ENCODE measurements around the gene WWP2.

The WWP2 gene

DNA sequence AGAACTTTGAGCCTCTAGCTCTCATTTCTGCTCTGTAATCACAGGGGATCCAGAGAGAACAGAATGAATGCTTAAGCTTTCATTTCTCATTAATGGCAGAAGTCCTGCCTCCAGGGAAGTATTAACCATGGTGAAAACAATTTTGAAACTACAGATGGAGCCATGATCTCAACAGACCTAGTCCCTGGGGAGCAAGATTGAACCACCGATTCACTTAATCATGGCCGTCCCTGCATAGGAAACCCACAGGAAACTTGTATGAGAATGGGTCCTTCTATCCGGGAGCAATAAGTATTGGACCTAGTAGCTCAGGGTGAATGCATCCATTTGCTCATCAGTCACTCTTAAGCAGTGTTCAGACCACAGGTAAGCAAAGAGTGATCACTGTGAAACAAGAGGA, 148.8 kb downstream of the WWP2 start:
- Histone ChIP-seq H3K9me3 (ENCODE audit: insufficient read depth, low read depth, low read length) (no peaks in the 10 kb centered on the region), H3K9me2 (replicated peaks; ENCODE audit: low read depth, low read length) (no peaks in the 10 kb centered on the region), H3K4me1 (ENCODE audit: insufficient read depth, low read length, poor library complexity, severe bottlenecking) (no peaks in the 10 kb centered on the region), H3K27me3 (ENCODE audit: insufficient read depth, low read length, poor library complexity, severe bottlenecking) (no peaks in the 10 kb centered on the region), H3K9ac (ENCODE audit: low read depth, low read length, poor library complexity, severe bottlenecking) (no peak overlapping the region), H3K4me3 (ENCODE audit: low read length, poor library complexity, severe bottlenecking) (no peak overlapping the region), H4K20me1 (ENCODE audit: insufficient read depth, low read length, poor library complexity, severe bottlenecking) (no peaks in the 10 kb centered on the region), H3K4me2 (ENCODE audit: low read depth, low read length, poor library complexity, severe bottlenecking) (no peak overlapping the region), H2AFZ (ENCODE audit: low read length) (no peak overlapping the region), H3K79me2 (ENCODE audit: insufficient read depth, low read length) (no peaks in the 10 kb centered on the region), H3K36me3 (ENCODE audit: insufficient read depth, low read length) (peaks cover 20% of the 10 kb centered on the region; the same call in 1 of the 2 replicates), H3F3A (ENCODE audit: low read depth) (no peaks in the 10 kb centered on the region)
- no peak for TF ChIP-seq EZH2phosphoT487 (IDR thresholded peaks at IDR 0.05; ENCODE audit: borderline replicate concordance)
- TF ChIP-seq, protein P1, sequence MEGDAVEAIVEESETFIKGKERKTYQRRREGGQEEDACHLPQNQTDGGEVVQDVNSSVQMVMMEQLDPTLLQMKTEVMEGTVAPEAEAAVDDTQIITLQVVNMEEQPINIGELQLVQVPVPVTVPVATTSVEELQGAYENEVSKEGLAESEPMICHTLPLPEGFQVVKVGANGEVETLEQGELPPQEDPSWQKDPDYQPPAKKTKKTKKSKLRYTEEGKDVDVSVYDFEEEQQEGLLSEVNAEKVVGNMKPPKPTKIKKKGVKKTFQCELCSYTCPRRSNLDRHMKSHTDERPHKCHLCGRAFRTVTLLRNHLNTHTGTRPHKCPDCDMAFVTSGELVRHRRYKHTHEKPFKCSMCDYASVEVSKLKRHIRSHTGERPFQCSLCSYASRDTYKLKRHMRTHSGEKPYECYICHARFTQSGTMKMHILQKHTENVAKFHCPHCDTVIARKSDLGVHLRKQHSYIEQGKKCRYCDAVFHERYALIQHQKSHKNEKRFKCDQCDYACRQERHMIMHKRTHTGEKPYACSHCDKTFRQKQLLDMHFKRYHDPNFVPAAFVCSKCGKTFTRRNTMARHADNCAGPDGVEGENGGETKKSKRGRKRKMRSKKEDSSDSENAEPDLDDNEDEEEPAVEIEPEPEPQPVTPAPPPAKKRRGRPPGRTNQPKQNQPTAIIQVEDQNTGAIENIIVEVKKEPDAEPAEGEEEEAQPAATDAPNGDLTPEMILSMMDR (conservative IDR thresholded peaks at IDR 0.05; ENCODE audit: low read length), result no peak

DNA sequence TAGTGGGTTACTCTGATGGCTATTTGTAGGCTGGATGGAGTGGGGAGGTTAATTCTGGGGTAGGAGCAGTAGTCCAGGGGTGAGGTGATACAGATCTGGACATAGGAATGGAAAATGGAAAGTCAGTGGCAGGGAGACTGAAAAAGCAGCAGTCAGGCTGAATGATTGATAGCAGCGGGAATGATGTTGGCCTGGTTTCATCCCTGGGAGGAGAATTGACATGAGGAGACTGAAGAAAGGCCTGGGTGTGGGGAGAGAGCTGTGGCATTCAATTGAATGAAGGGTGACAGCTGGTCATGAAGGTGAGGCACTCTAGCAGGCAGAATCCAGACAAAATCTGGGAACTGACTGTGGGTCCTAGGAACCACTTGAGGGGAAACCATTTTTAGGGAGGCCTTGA, 154.3 kb downstream of the WWP2 start:
- Histone ChIP-seq H3F3A (ENCODE audit: low read depth) (no peaks in the 10 kb centered on the region), H3K4me3 (ENCODE audit: low read length, poor library complexity, severe bottlenecking) (no peak overlapping the region), H4K20me1 (ENCODE audit: insufficient read depth, low read length, poor library complexity, severe bottlenecking) (no peaks in the 10 kb centered on the region), H3K4me1 (ENCODE audit: insufficient read depth, low read length, poor library complexity, severe bottlenecking) (no peaks in the 10 kb centered on the region), H3K9ac (ENCODE audit: low read depth, low read length, poor library complexity, severe bottlenecking) (no peak overlapping the region), H3K27me3 (ENCODE audit: insufficient read depth, low read length, poor library complexity, severe bottlenecking) (no peaks in the 10 kb centered on the region), H3K4me2 (ENCODE audit: low read depth, low read length, poor library complexity, severe bottlenecking) (no peak overlapping the region), H3K9me3 (ENCODE audit: insufficient read depth, low read depth, low read length) (no peaks in the 10 kb centered on the region), H3K9me2 (replicated peaks; ENCODE audit: low read depth, low read length) (no peaks in the 10 kb centered on the region), H3K79me2 (ENCODE audit: insufficient read depth, low read length) (no peaks in the 10 kb centered on the region), H2AFZ (ENCODE audit: low read length) (no peak overlapping the region), H3K36me3 (ENCODE audit: insufficient read depth, low read length) (no peaks in the 10 kb centered on the region; the same call in 1 of the 2 replicates)
- TF ChIP-seq, protein P1 (conservative IDR thresholded peaks at IDR 0.05; ENCODE audit: low read length), result no peak
- TF ChIP-seq EZH2phosphoT487 (IDR thresholded peaks at IDR 0.05; ENCODE audit: borderline replicate concordance), result no peak

DNA sequence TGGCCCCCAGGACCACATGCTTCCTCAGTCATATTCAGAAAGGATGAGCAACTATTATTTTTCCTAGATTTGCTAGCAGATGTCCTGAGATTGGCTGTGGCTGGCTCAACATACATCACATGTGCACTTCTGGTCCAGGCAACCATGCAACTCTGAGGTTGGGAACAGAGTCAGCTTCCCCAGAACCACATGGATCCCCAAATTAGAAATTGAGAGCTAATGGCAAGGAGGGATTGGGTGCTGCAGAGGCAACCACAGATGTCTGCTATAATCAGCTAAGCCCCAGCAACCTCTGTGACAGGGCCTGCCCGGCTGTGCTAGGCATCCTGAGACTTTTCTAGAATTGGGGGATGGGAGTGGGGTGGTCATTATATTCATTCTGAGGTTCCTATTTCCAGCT, 155.2 kb downstream of the WWP2 start:
- Histone ChIP-seq H3K36me3 (ENCODE audit: insufficient read depth, low read length) (no peaks in the 10 kb centered on the region), H3K4me3 (ENCODE audit: low read length, poor library complexity, severe bottlenecking) (no peak overlapping the region), H3K9me2 (replicated peaks; ENCODE audit: low read depth, low read length) (no peaks in the 10 kb centered on the region), H3K79me2 (ENCODE audit: insufficient read depth, low read length) (no peaks in the 10 kb centered on the region), H3K9me3 (ENCODE audit: insufficient read depth, low read depth, low read length) (no peaks in the 10 kb centered on the region), H4K20me1 (ENCODE audit: insufficient read depth, low read length, poor library complexity, severe bottlenecking) (no peaks in the 10 kb centered on the region), H2AFZ (ENCODE audit: low read length) (no peak overlapping the region), H3K4me1 (ENCODE audit: insufficient read depth, low read length, poor library complexity, severe bottlenecking) (no peaks in the 10 kb centered on the region), H3K9ac (ENCODE audit: low read depth, low read length, poor library complexity, severe bottlenecking) (no peak overlapping the region), H3K4me2 (ENCODE audit: low read depth, low read length, poor library complexity, severe bottlenecking) (no peak overlapping the region), H3K27me3 (ENCODE audit: insufficient read depth, low read length, poor library complexity, severe bottlenecking) (no peaks in the 10 kb centered on the region), H3F3A (ENCODE audit: low read depth) (no peaks in the 10 kb centered on the region)
- no peak for TF ChIP-seq EZH2phosphoT487 (IDR thresholded peaks at IDR 0.05; ENCODE audit: borderline replicate concordance)
- TF ChIP-seq, protein P1 (conservative IDR thresholded peaks at IDR 0.05; ENCODE audit: low read length), result no peak
